ENCODE results near the gene IQSEC1. TPM values are rescaled to one million over a fixed set of nuclear protein-coding genes. Genes with fewer than 3 reads are reported as not detected.
"Not testable (repeated sequence)": the region's sequence is repeated elsewhere in the genome, so short reads cannot be mapped to it uniquely, and the experiment has no call there.

Gene IQSEC1
- polyA plus RNA-seq, 4 donors, result 27.2 to 45.5 (median 34.7) TPM

DNA sequence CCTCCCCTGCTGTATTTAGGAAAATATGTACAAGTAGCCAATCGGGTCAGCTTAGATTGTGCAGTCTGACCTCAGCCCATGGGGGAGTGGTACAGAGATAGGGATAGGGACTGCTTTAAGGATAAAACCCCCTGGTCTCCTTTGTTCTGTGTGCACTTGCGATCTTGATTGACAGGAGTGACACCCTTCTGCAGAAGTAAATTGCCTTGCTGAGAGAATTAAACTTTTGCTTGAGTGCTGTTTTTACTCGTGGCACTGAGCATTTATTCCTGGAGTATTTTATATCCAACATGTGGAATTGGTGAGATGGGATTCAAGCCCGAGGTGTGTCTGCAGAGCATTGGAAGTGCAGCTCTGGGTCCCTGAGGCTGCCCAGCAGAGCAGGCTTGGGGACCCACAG, 208.0 kb downstream of the IQSEC1 start:
- DNase-seq (ENCODE audit: low read depth in 4 of 4, low spot score in 3 of 4), result no peak

- DNase-seq (ENCODE audit: low read depth in 4 of 4, low spot score in 3 of 4), result no peak
Observed at GRCh38 chr3:12862387-12862786, 210.8 kb downstream of the IQSEC1 start.

DNA sequence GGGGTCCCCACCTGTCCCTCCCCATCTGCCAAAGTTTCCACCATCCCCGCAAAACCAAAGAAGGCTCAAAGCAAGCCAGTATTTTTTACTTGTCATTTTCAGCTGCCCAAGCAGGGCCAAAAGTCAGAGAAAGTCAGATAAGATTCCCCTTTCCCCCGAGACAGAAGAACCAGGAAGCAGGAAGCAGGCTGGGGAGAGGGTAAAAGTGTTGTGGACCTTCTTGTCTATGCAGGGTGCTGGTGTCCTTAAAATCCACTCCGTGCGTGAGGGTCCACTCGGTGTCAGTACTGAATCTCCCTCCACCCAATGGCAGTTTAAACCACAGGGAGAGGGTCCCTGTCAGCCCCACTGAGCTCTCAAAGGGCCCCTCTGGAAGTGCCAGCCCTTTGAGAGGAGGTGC, 211.6 kb downstream of the IQSEC1 start:
- DNase-seq (ENCODE audit: low read depth in 4 of 4, low spot score in 3 of 4), result no peak

GRCh38 chr3:12859840-12860239, 213.4 kb downstream of the IQSEC1 start:
- no peak for DNase-seq (ENCODE audit: low read depth in 4 of 4, low spot score in 3 of 4)

- DNase-seq (ENCODE audit: low read depth in 4 of 4, low spot score in 3 of 4), result no peak
Observed at GRCh38 chr3:12856626-12857025, 216.6 kb downstream of the IQSEC1 start.

- DNase-seq (ENCODE audit: low read depth in 4 of 4, low spot score in 3 of 4), result no peak
Observed at GRCh38 chr3:12854565-12854964, 218.7 kb downstream of the IQSEC1 start.

GRCh38 chr3:12853847-12854246, 219.4 kb downstream of the IQSEC1 start:
- not testable (repeated sequence) for DNase-seq (ENCODE audit: low read depth in 4 of 4, low spot score in 3 of 4)

DNA sequence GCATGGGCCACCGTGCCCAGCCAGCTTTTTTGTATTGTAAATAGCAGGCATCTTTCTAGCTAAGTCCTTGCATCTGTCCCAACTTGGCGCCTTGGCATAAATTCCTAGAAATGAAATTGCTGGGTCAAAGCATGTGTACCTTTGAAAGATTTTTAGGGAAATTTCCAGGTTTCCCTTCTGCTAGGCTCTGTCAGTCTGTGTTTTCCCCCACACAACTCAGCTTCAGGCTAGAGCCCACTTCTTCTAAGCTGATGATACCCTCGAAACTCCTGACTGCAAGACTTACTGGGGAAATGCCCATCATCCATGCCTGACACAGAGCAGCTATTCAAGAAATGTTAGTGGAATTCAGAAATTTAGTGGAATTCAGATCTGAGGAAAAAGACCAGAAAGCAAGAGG, 221.0 kb downstream of the IQSEC1 start:
- DNase-seq (ENCODE audit: low read depth in 4 of 4, low spot score in 3 of 4), result no peak

Other genes starting within 250 kb of the IQSEC1 start
- 1,000 to 10,000 TPM; 2,073 to 2,338 (median 2,152) TPM for gene RPL32, start 231.9 kb downstream of the IQSEC1 start, polyA plus RNA-seq (ENCODE audit: insufficient read length in 4 of 4)

All from left renal pelvis (tissue), 4 donors.